SK-N-MC (cell line): ENCODE results near the gene MTM1.

Source experiments
- EZH2 ChIP-seq: fragments of 200-600 bp; sonication (generic); IDR thresholded peaks from one replicate; pipeline ENCODE4 v1.6.1; 2017; ENCODE audit warnings: antibody characterized with exemption
- FOXP2 ChIP-seq: optimal IDR thresholded peaks from 2 replicates; pipeline ENCODE3; 2011; ENCODE audit warnings: mild to moderate bottlenecking, moderate library complexity; ENCODE audit not compliant: insufficient read depth; ENCODE audit errors: extremely low read length, control extremely low read depth
- POLR2AphosphoS5 ChIP-seq: IDR thresholded peaks from 2 replicates; pipeline ENCODE4 v1.6.1; 2012; ENCODE audit warnings: mild to moderate bottlenecking, low read depth, low read length, borderline replicate concordance

- TF ChIP-seq EZH2 (no peak), POLR2AphosphoS5 (no peak), FOXP2 (no peak)
Measured at GRCh38 chrX:150704030-150704613, 135.7 kb downstream of the MTM1 start.
